SK-N-MC (cell line): Measurements from ENCODE around the gene SEMA3A.

Experiments used
- DNase-seq: peaks from one replicate; pipeline ENCODE4 v3.0.0-alpha.2; 2011; ENCODE audit warnings: low read depth, low spot score
- H3K27ac ChIP-seq: fragments of 200-600 bp; sonication (generic); 2 replicates; pipeline ENCODE4 v1.5.1; 2016; ENCODE audit warnings: mixed run types
- H3K36me3 ChIP-seq: fragments of 200-600 bp; sonication (generic); 2 replicates; pipeline ENCODE4 v1.6.1; 2017; ENCODE audit warnings: antibody characterized with exemption, low read length, mixed read lengths; ENCODE audit not compliant: insufficient read depth
- H3K4me3 ChIP-seq: fragments of 200-600 bp; sonication (generic); 2 replicates; pipeline ENCODE4 v1.5.1; 2016
- H3K9ac ChIP-seq: fragments of 200-600 bp; sonication (generic); 2 replicates; pipeline ENCODE4 v1.8.0; 2017; ENCODE audit warnings: mixed run types, mixed read lengths; ENCODE audit not compliant: insufficient read length
- H3K9me3 ChIP-seq: fragments of 200-600 bp; sonication (generic); 2 replicates; pipeline ENCODE4 v1.6.1; 2017; ENCODE audit warnings: low read depth, mild to moderate bottlenecking, antibody characterized with exemption, low read length, moderate library complexity, mixed read lengths
- EZH2 ChIP-seq: fragments of 200-600 bp; sonication (generic); IDR thresholded peaks from one replicate; pipeline ENCODE4 v1.6.1; 2017; ENCODE audit warnings: antibody characterized with exemption
- FOXP2 ChIP-seq: optimal IDR thresholded peaks from 2 replicates; pipeline ENCODE3; 2011; ENCODE audit warnings: mild to moderate bottlenecking, moderate library complexity; ENCODE audit not compliant: insufficient read depth; ENCODE audit errors: extremely low read length, control extremely low read depth
- POLR2AphosphoS5 ChIP-seq: IDR thresholded peaks from 2 replicates; pipeline ENCODE4 v1.6.1; 2012; ENCODE audit warnings: mild to moderate bottlenecking, low read depth, low read length, borderline replicate concordance

SEMA3A gene

GRCh38 chr7:83936056-83936708 lies 258.4 kb downstream of the SEMA3A start:
- peak; percentile 56 for DNase-seq
- no peak overlapping the region for H3K4me3 ChIP-seq
- no peaks in the 10 kb centered on the region for H3K9me3 ChIP-seq
- no peak for TF ChIP-seq POLR2AphosphoS5
- no peak overlapping the region for H3K9ac ChIP-seq
- no peaks in the 10 kb centered on the region for H3K36me3 ChIP-seq
- no peak overlapping the region for H3K27ac ChIP-seq

GRCh38 chr7:83934118-83934734 lies 260.4 kb downstream of the SEMA3A start:
- H3K36me3 ChIP-seq = no peaks in the 10 kb centered on the region
- TF ChIP-seq EZH2 (no peak), POLR2AphosphoS5 (no peak), FOXP2 (no peak)
- H3K9me3 ChIP-seq = no peaks in the 10 kb centered on the region
- no peak overlapping the region for H3K27ac ChIP-seq
- no peak overlapping the region for H3K9ac ChIP-seq
- H3K4me3 ChIP-seq = no peak overlapping the region
- DNase-seq = no peak

GRCh38 chr7:83931968-83932367 lies 262.6 kb downstream of the SEMA3A start:
- no peaks in the 10 kb centered on the region for H3K9me3 ChIP-seq
- no peaks in the 10 kb centered on the region for H3K36me3 ChIP-seq
- TF ChIP-seq FOXP2 = no peak
- no peak for TF ChIP-seq POLR2AphosphoS5
- no peak for TF ChIP-seq EZH2
- H3K4me3 ChIP-seq = no peak overlapping the region
- H3K9ac ChIP-seq = no peak overlapping the region
- H3K27ac ChIP-seq = no peak overlapping the region
- DNase-seq = no peak

GRCh38 chr7:83930262-83930661 lies 264.3 kb downstream of the SEMA3A start:
- no peak overlapping the region for H3K4me3 ChIP-seq
- H3K27ac ChIP-seq = no peak overlapping the region
- TF ChIP-seq EZH2 (no peak), FOXP2 (no peak)
- H3K9ac ChIP-seq = no peak overlapping the region
- no peaks in the 10 kb centered on the region for H3K36me3 ChIP-seq
- DNase-seq = no peak
- no peaks in the 10 kb centered on the region for H3K9me3 ChIP-seq

GRCh38 chr7:83925860-83926259 lies 268.7 kb downstream of the SEMA3A start:
- TF ChIP-seq POLR2AphosphoS5 (no peak), EZH2 (no peak), FOXP2 (no peak)
- H3K4me3 ChIP-seq = no peak overlapping the region
- H3K27ac ChIP-seq = no peak overlapping the region
- H3K9me3 ChIP-seq = no peaks in the 10 kb centered on the region
- no peak for DNase-seq
- H3K36me3 ChIP-seq = no peaks in the 10 kb centered on the region
- no peak overlapping the region for H3K9ac ChIP-seq

GRCh38 chr7:83921941-83922607 lies 272.5 kb downstream of the SEMA3A start:
- H3K9ac ChIP-seq = no peak overlapping the region
- no peak overlapping the region for H3K4me3 ChIP-seq
- no peak for TF ChIP-seq POLR2AphosphoS5
- TF ChIP-seq FOXP2 = no peak
- TF ChIP-seq EZH2 = no peak
- no peaks in the 10 kb centered on the region for H3K36me3 ChIP-seq
- no peak for DNase-seq
- no peak overlapping the region; the same call in 1 of the 2 replicates for H3K27ac ChIP-seq
- H3K9me3 ChIP-seq = no peaks in the 10 kb centered on the region

GRCh38 chr7:83921271-83921940 lies 273.2 kb downstream of the SEMA3A start:
- H3K9ac ChIP-seq = no peak overlapping the region
- H3K9me3 ChIP-seq = no peaks in the 10 kb centered on the region
- no peak for DNase-seq
- no peaks in the 10 kb centered on the region for H3K36me3 ChIP-seq
- H3K4me3 ChIP-seq = no peak overlapping the region
- no peak overlapping the region; the same call in 1 of the 2 replicates for H3K27ac ChIP-seq
- TF ChIP-seq POLR2AphosphoS5 = no peak
- no peak for TF ChIP-seq FOXP2
- TF ChIP-seq EZH2 = no peak

- H3K27ac ChIP-seq = no peak overlapping the region
- no peak overlapping the region for H3K9ac ChIP-seq
- DNase-seq = no peak
- H3K36me3 ChIP-seq = no peaks in the 10 kb centered on the region
- no peak overlapping the region for H3K4me3 ChIP-seq
- no peak for TF ChIP-seq EZH2
- no peak for TF ChIP-seq FOXP2
- no peak for TF ChIP-seq POLR2AphosphoS5
- H3K9me3 ChIP-seq = no peaks in the 10 kb centered on the region
Measured at GRCh38 chr7:83918142-83918541, 276.4 kb downstream of the SEMA3A start.

GRCh38 chr7:83913174-83913573 lies 281.4 kb downstream of the SEMA3A start:
- TF ChIP-seq FOXP2 = no peak
- TF ChIP-seq POLR2AphosphoS5 = no peak
- TF ChIP-seq EZH2 = no peak
- H3K9ac ChIP-seq = no peak overlapping the region
- H3K9me3 ChIP-seq = no peaks in the 10 kb centered on the region
- H3K27ac ChIP-seq = no peak overlapping the region
- H3K4me3 ChIP-seq = no peak overlapping the region
- no peaks in the 10 kb centered on the region for H3K36me3 ChIP-seq
- DNase-seq = no peak
